ENCODE data around the gene HCST. TPM values are rescaled to one million over a fixed set of nuclear protein-coding genes. Genes with fewer than 3 reads are reported as not detected.

The HCST gene, protein sequence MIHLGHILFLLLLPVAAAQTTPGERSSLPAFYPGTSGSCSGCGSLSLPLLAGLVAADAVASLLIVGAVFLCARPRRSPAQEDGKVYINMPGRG
- total RNA-seq (1 to 10 TPM; 1.7 to 4.7 (median 3.1) TPM), polyA plus RNA-seq (1 to 10 TPM; 1.1 to 4.2 (median 3.5) TPM)
- long read RNA-seq, donor 1, partial matches to known transcripts = 0 of 4 reads
- long read RNA-seq, donor 1, other reads (novel, unspliced or antisense) = 0 of 4 reads
- long read RNA-seq, donor 2, partial matches to known transcripts = 0 of 1 reads
- long read RNA-seq, donor 2, other reads (novel, unspliced or antisense) = 0 of 1 reads

DNA sequence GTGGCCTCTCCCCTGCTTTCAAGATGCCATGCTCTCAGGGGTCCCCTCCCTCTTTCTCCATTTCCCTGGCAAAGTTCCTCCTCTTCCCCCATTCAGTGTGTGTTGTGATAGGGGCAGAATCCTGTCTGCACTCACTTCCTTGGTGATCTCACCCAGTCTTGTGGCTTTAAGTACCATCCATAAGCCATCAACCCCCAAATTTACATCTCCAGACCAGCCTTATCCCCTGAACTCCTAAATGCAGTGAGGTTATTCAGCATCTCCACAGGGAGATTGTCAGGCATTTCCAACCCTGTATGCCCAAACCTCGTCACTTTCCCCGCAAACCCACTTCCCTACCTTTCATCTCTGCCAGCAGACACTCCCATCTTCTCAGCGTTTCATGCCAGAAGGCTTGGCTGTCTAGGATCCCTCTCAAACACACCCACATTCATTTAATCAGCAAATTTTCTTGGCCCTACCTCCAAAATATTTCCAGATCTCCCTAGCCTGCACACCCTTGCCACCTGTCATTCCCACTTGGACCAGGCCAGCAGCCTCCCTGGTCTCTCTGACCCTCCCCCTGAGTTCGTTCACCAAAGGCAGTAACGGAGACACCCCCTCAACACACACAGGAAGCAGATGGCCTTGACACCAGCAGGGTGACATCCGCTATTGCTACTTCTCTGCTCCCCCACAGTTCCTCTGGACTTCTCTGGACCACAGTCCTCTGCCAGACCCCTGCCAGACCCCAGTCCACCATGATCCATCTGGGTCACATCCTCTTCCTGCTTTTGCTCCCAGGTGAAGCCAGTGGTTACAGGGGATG lies at the start of gene HCST:
Gene HCST, plus strand, starts transcription at position 676 of the 808 bp plus-strand sequence. Its CDS starts 65 bp downstream, at position 741.
- Histone ChIP-seq H3K27ac (no peak within 1 kb of the TSS), H3K36me3 (ENCODE audit: insufficient read depth in 1 of 2, low read depth in 1 of 2) (no peaks in the 10 kb centered on the region), H3K4me1 (peaks cover 7% of the 10 kb centered on the region), H3K9me3 (no peaks in the 10 kb centered on the region), H3K4me3 (peak within 1 kb of the TSS; percentile 30), H3K27me3 (ENCODE audit: insufficient read depth in 3 of 3, low read length in 2 of 3) (peaks cover 0 to 4% (median 2%) of the 10 kb centered on the region in 3 donors)
- WGBS, 3 donors = 11 to 20% (median 13%) methylated on average over 6 of the region's 6 CpGs
- intact Hi-C loops (cut with DNase I) = no loop called here
- ATAC-seq = no peak
- TF ChIP-seq, protein P1, sequence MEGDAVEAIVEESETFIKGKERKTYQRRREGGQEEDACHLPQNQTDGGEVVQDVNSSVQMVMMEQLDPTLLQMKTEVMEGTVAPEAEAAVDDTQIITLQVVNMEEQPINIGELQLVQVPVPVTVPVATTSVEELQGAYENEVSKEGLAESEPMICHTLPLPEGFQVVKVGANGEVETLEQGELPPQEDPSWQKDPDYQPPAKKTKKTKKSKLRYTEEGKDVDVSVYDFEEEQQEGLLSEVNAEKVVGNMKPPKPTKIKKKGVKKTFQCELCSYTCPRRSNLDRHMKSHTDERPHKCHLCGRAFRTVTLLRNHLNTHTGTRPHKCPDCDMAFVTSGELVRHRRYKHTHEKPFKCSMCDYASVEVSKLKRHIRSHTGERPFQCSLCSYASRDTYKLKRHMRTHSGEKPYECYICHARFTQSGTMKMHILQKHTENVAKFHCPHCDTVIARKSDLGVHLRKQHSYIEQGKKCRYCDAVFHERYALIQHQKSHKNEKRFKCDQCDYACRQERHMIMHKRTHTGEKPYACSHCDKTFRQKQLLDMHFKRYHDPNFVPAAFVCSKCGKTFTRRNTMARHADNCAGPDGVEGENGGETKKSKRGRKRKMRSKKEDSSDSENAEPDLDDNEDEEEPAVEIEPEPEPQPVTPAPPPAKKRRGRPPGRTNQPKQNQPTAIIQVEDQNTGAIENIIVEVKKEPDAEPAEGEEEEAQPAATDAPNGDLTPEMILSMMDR (IDR thresholded peaks at IDR 0.05) = no peak
- DNase-seq = no peak

DNA sequence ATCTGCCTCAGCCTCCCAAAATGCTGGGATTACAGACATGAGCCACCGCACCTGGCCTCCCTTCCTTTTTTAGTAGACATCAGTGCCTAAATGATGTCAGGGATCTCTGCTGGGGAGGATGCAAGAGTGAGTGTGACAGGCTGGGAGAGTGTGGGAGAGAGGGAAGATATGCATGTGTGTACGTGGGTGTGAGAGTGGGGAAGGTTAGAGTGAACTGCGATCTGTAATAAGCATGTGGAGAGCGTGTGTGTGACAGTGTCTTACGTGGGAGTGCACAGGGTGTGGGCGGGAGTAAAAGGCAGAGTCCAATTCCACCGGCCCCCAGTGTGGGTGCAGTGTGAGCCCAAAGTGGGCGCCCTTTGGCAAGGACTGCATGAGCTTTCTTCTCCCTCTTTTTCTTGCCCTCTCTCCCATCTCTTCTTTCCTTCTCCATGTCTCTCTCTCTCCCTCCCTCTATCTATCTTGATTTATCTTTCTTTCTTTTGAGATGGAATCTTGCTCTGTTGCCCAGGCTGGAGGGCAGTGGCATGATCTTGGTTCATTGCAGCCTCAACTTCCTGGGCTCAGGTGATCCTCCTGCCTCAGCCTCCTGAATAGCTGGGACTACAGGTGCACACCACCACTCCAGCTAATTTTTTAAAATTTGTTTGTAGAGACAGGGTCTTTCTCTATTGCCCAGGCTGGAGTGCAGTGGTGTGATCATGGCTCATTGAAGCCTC lies 49.1 kb upstream of the HCST start:
- WGBS, 3 donors = 49 to 60% (median 50%) methylated on average over 7 to 8 of the region's 8 CpGs
- TF ChIP-seq, protein P1 (IDR thresholded peaks at IDR 0.05) = no peak
- Histone ChIP-seq H3K27ac (no peak overlapping the region), H3K27me3 (ENCODE audit: insufficient read depth in 3 of 3, low read length in 2 of 3) (peaks cover 0 to 89% (median 38%) of the 10 kb centered on the region in 3 donors), H3K4me3 (no peak overlapping the region), H3K4me1 (no peaks in the 10 kb centered on the region), H3K9me3 (no peaks in the 10 kb centered on the region), H3K36me3 (ENCODE audit: insufficient read depth in 1 of 2, low read depth in 1 of 2) (no peaks in the 10 kb centered on the region)
- intact Hi-C loops (cut with DNase I) = no loop called here
- no peak for ATAC-seq
- no peak for DNase-seq

DNA sequence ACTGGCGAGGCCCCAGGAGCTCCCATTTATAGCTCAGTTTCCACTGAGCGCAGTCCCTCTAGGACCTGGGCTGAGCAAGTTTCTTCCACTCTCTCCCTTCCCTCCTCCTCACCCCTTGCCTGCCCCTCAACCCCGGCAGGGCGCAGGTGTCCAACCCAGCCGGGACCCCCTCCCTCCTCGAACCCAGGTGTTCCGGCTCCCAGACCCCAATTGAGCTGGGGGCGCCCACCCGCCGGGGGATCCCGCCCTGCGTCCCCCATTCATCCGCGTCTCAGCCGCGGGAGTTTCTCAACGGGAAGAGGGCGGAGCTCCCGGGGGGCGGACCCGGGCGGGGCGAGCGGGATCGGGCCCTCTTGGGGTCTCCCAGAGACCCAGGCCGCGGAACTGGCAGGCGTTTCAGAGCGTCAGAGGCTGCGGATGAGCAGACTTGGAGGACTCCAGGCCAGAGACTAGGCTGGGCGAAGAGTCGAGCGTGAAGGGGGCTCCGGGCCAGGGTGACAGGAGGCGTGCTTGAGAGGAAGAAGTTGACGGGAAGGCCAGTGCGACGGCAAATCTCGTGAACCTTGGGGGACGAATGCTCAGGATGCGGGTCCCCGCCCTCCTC lies 45.7 kb upstream of the HCST start, which contains the start of gene KIRREL2:
Gene KIRREL2, plus strand, starts transcription at position 366 of the 604 bp plus-strand sequence. Its CDS starts 209 bp downstream, at position 575.
- no peaks in the 10 kb centered on the region for H3K9me3 ChIP-seq
- no peaks in the 10 kb centered on the region for H3K4me1 ChIP-seq
- DNase-seq = no peak
- ATAC-seq = no peak
- intact Hi-C loops (cut with DNase I) = no loop called here
- WGBS, 3 donors = 1 to 2% (median 1%) methylated on average over 36 to 42 of the region's 42 CpGs
- H3K27ac ChIP-seq = no peak within 1 kb of the TSS
- peak within 1 kb of the TSS; percentile 51 for H3K4me3 ChIP-seq
- TF ChIP-seq, protein P1 (IDR thresholded peaks at IDR 0.05) = no peak
- H3K36me3 ChIP-seq (ENCODE audit: insufficient read depth in 1 of 2, low read depth in 1 of 2) = no peaks in the 10 kb centered on the region
- peaks cover 0 to 88% (median 34%) of the 10 kb centered on the region in 3 donors for H3K27me3 ChIP-seq (ENCODE audit: insufficient read depth in 3 of 3, low read length in 2 of 3)

DNA sequence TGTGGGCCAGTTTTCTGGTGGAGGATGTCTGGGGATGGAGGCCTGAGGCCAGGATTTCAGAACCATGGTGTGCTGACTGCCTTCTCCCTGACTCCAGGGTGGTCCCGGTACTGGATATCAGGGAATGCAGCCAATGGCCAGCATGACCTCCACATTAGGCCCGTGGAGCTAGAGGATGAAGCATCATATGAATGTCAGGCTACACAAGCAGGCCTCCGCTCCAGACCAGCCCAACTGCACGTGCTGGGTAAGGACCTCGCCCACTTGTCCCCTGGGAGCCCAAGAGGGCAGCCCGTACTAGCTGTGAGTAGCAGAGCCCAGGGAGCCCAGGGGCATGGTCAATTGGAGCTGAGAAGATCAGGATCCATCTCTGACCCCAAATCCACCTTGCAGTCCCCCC lies 44.0 kb upstream of the HCST start:
- DNase-seq (no peak), ATAC-seq (no peak)
- Histone ChIP-seq H3K27me3 (ENCODE audit: insufficient read depth in 3 of 3, low read length in 2 of 3) (peaks cover 0 to 87% (median 38%) of the 10 kb centered on the region in 3 donors), H3K27ac (no peak overlapping the region), H3K4me1 (no peaks in the 10 kb centered on the region), H3K4me3 (no peak overlapping the region), H3K9me3 (no peaks in the 10 kb centered on the region), H3K36me3 (ENCODE audit: insufficient read depth in 1 of 2, low read depth in 1 of 2) (no peaks in the 10 kb centered on the region)
- TF ChIP-seq, protein P1 (IDR thresholded peaks at IDR 0.05) = no peak
- intact Hi-C loops (cut with DNase I) = no loop called here
- WGBS, 3 donors = 53 to 71% (median 59%) methylated on average over 6 of the region's 6 CpGs

All from psoas muscle (tissue), 8 donors.